Measurements from ENCODE around the gene IGF2BP2. TPM values are rescaled to one million over a fixed set of nuclear protein-coding genes. Genes with fewer than 3 reads are reported as not detected.

The IGF2BP2 gene
- total RNA-seq, 6 donors from 2014 or later, result 11.4 to 60.3 (median 24.9) TPM

DNA sequence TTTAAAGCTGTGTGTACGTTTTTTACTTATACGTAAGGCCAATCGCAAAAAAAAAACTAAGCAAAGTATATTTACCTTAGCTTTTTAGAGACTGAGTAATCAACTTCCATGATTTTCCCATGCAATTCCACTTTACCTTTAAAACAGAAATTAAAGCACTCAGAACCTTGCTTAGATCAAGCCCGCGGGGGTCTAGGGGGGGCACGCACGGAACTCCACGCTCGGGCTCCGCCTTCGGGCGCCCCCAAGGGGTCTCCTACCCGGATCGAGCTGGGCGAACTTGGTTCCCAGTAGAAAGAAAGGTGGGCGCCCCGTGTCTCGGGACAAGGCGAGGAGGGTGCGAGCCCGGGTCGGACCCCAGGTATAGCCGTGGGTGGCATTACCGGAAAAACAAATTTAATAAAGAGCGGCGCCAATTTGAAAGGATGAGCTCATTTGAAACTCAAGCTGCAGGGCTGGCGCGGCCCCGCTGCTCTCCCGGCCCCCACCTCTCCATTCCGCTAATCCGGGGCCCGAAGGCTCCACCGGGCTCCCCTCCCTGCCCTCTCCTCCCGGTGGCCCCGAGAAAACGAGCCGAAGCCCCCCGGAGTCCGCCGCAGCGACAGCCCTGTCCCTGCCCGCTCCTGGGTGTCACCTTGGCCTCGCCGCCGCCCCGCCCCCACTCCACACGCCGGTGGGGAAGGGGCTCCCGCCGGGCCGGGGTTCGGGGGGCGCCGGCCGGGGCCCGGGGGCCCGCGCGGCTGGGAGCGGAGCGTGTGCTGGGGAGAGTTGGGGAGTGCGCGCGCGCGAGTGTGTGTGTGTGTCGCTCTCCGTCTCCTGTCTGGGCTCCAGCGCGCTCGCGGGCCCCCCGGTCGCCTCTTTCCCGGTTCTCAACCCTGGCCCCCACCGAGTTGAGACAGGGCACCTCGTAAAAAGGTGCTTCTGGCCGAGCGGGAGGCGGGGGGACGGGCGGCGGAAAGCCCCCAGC, 1.5 kb downstream of the IGF2BP2 start:
- peaks cover 14 to 43% (median 19%) of the 10 kb centered on the region in 4 donors for H3K4me1 ChIP-seq
- DNase-seq (peak; percentile 59 to 89), ATAC-seq (ENCODE audit: low FRiP score in 2 of 2) (peak; percentile 54 to 59)
- H3K27ac ChIP-seq, result peak overlapping the region; percentile 84 to 98 (median 90)
- no peak for TF ChIP-seq POLR2AphosphoS5 (IDR thresholded peaks at IDR 0.05)
- no peak for TF ChIP-seq EP300 (IDR thresholded peaks at IDR 0.05)
- TF ChIP-seq POLR2A (IDR thresholded peaks at IDR 0.05), result no peak
- TF ChIP-seq, protein P1, sequence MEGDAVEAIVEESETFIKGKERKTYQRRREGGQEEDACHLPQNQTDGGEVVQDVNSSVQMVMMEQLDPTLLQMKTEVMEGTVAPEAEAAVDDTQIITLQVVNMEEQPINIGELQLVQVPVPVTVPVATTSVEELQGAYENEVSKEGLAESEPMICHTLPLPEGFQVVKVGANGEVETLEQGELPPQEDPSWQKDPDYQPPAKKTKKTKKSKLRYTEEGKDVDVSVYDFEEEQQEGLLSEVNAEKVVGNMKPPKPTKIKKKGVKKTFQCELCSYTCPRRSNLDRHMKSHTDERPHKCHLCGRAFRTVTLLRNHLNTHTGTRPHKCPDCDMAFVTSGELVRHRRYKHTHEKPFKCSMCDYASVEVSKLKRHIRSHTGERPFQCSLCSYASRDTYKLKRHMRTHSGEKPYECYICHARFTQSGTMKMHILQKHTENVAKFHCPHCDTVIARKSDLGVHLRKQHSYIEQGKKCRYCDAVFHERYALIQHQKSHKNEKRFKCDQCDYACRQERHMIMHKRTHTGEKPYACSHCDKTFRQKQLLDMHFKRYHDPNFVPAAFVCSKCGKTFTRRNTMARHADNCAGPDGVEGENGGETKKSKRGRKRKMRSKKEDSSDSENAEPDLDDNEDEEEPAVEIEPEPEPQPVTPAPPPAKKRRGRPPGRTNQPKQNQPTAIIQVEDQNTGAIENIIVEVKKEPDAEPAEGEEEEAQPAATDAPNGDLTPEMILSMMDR (IDR thresholded peaks at IDR 0.05), result no peak
- H3K9me3 ChIP-seq, result no peaks in the 10 kb centered on the region
- WGBS, 2 donors, result 0 to 1% methylated on average over 44 to 69 of the region's 84 CpGs
- no peaks in the 10 kb centered on the region for H3K27me3 ChIP-seq
- no peaks in the 10 kb centered on the region for H3K36me3 ChIP-seq
- peak overlapping the region; percentile 81 to 97 (median 88) for H3K4me3 ChIP-seq

DNA sequence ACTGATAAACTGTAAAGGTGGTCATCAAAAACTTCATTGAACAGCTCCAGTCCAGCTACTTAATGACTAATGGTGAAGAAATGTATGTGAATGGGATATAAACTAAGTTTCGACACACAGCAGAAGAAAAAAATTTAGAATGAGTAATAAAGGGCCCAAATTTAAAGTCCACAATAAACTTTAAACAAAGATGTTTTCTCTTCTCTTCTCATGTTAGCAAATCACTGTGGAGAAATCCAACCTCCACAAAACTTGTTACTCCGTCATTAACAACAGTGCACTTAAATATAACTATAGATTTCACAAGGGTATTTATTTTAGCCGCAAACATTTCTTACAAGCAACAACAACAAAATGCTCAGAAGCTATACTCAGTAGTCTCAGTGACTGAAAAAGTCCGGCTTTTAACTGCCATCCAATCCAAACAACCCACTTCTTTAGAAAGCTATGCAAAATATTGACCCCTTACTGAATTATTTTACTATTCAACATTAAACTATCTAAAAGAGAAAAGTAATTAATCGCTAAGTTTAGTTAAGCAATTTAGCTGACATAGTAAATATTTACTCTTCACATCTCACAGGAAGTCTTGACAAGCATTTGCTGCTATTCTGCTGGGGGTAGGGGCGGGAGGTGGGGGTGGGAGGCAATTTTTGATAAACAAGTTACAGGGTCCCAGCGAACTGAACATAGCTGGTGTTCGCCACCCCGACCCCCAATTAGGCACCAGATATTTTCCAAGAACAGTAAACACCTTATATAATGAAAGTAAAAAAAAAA, 2.4 kb downstream of the IGF2BP2 start:
- Histone ChIP-seq H3K27me3 (no peaks in the 10 kb centered on the region), H3K4me3 (peak overlapping the region in 3 of 4 donors; percentile 87 to 97 (median 89)), H3K9me3 (no peaks in the 10 kb centered on the region), H3K36me3 (no peaks in the 10 kb centered on the region), H3K4me1 (peaks cover 14 to 43% (median 19%) of the 10 kb centered on the region in 4 donors), H3K27ac (peak overlapping the region; percentile 2 to 98 (median 86))
- TF ChIP-seq POLR2A (IDR thresholded peaks at IDR 0.05) (no peak), POLR2AphosphoS5 (IDR thresholded peaks at IDR 0.05) (no peak), EP300 (IDR thresholded peaks at IDR 0.05) (no peak)
- TF ChIP-seq, protein P1 (IDR thresholded peaks at IDR 0.05), result no peak
- DNase-seq (no peak), ATAC-seq (ENCODE audit: low FRiP score in 2 of 2) (no peak)
- WGBS, 2 donors, result 10 to 15% methylated on average over 9 of the region's 9 CpGs

DNA sequence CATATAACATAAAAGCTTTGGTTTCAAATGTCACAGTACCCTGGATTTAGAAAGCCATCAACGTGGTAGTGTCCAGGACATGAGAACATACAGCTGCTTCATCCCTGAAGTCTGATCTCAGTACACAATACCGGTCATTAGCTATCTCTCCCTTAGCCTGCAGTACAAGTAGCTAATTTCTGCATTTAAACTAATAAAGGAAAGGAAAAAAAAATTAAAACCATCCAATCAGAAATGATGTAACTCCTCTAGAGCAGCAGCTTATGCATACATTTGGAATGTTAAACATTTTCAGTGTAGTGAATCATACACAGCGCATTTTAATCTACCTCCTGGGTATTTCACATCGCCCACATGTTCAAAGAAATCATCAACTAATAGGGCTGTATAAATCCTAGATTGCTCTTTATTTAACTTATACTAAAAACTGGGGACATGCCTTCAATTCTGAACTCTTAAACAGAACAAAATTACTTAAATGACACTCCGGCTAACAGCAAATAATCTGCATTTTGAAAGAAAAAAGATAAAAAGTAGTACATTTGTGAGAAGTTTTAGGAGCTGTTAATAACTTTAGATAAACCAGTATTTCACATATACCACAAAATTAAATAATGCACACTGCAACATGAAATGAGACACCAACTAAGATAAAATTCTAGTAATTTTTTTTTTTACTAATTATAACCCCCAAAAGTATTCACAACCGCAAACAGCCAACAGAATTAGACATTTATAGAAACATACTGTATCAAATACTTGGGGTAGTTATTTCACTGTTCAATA, 3.7 kb downstream of the IGF2BP2 start:
- 70 to 71% methylated on average over 6 of the region's 6 CpGs for WGBS, 2 donors
- no peak for TF ChIP-seq POLR2A (IDR thresholded peaks at IDR 0.05)
- no peak for TF ChIP-seq EP300 (IDR thresholded peaks at IDR 0.05)
- TF ChIP-seq POLR2AphosphoS5 (IDR thresholded peaks at IDR 0.05), result no peak
- TF ChIP-seq, protein P1 (IDR thresholded peaks at IDR 0.05), result no peak
- no peak for DNase-seq
- no peak overlapping the region for H3K4me3 ChIP-seq
- no peaks in the 10 kb centered on the region for H3K27me3 ChIP-seq
- H3K9me3 ChIP-seq, result no peaks in the 10 kb centered on the region
- peaks cover 9 to 36% (median 15%) of the 10 kb centered on the region in 4 donors for H3K4me1 ChIP-seq
- no peak overlapping the region for H3K27ac ChIP-seq
- H3K36me3 ChIP-seq, result no peaks in the 10 kb centered on the region
- ATAC-seq (ENCODE audit: low FRiP score in 2 of 2), result no peak

DNA sequence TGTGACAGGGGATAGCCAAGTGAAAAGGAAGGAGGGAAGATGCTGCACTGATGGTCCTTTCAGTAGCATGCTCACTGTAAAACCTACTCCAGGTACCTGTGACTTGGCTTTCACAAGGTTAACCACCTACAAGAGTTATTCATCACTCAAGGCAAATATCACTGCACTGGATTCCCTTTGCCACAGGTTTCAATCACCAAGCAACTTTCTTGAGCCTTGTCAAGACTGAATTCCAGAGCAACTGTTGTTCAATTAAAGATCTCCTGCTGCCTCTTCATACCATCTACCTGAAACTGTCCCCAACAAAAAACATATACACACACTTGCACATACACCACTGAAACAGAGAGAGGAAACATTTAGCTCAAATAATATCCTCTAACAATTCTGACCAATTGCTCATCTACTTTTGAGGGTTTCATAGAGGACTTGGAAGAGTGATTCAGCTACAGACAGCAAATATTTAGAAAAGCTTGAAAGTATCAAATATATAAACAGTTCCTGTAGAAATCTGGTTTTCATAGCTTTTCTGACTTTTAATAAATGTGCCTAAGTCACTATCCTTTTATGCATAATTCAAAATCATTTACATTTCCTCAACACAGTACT, 6.5 kb downstream of the IGF2BP2 start:
- Histone ChIP-seq H3K36me3 (no peaks in the 10 kb centered on the region), H3K27ac (no peak overlapping the region), H3K4me1 (peaks cover 10 to 27% (median 17%) of the 10 kb centered on the region in 4 donors), H3K9me3 (no peaks in the 10 kb centered on the region), H3K4me3 (no peak overlapping the region), H3K27me3 (no peaks in the 10 kb centered on the region)
- DNase-seq, result no peak
- no peak for ATAC-seq (ENCODE audit: low FRiP score in 2 of 2)
- TF ChIP-seq POLR2AphosphoS5 (IDR thresholded peaks at IDR 0.05) (no peak), POLR2A (IDR thresholded peaks at IDR 0.05) (no peak), EP300 (IDR thresholded peaks at IDR 0.05) (no peak)
- TF ChIP-seq, protein P1 (IDR thresholded peaks at IDR 0.05), result no peak

Data from upper lobe of left lung (tissue), 6 donors.